OCI-LY1 (cell line): Measurements from ENCODE around the gene SIM2.

Experiments used
- H2AFZ ChIP-seq: fragments of 200-600 bp; sonication (generic), shearing (Covaris generic); 2 replicates; pipeline ENCODE4 v1.6.0; 2014; ENCODE audit warnings: antibody characterized with exemption, mild to moderate bottlenecking, low read length
- H3F3A ChIP-seq: fragments of 200-600 bp; sonication (generic), shearing (Covaris generic); 2 replicates; pipeline ENCODE4 v1.6.0; 2014; ENCODE audit warnings: mild to moderate bottlenecking, antibody characterized with exemption, low read length, moderate library complexity; ENCODE audit not compliant: insufficient read depth
- H3K27ac ChIP-seq: fragments of 200-600 bp; sonication (generic); 2 replicates; pipeline ENCODE4 v1.5.1; 2014; ENCODE audit warnings: low read length, mixed run types, mild to moderate bottlenecking, low read depth; ENCODE audit not compliant: poor library complexity, severe bottlenecking
- H3K27me3 ChIP-seq: fragments of 200-600 bp; sonication (generic); 2 replicates; pipeline ENCODE4 v1.6.0; 2014; ENCODE audit warnings: antibody characterized with exemption, mild to moderate bottlenecking, low read length, moderate library complexity; ENCODE audit not compliant: insufficient read depth
- H3K36me3 ChIP-seq: fragments of 200-600 bp; sonication (generic); 2 replicates; pipeline ENCODE4 v1.6.1; 2014; ENCODE audit warnings: mild to moderate bottlenecking, antibody characterized with exemption, low read length, moderate library complexity, mixed read lengths; ENCODE audit not compliant: insufficient read depth
- H3K4me1 ChIP-seq: fragments of 200-600 bp; sonication (generic); 2 replicates; pipeline ENCODE4 v1.5.1; 2014; ENCODE audit warnings: mild to moderate bottlenecking, low read length, moderate library complexity; ENCODE audit not compliant: insufficient read depth, severe bottlenecking
- H3K4me2 ChIP-seq: fragments of 200-600 bp; sonication (generic), shearing (Covaris generic); 2 replicates; pipeline ENCODE4 v1.6.1; 2014; ENCODE audit warnings: low read length
- H3K4me3 ChIP-seq: fragments of 200-600 bp; sonication (generic); 2 replicates; pipeline ENCODE4 v1.5.1; 2014; ENCODE audit warnings: low read length, low read depth, mild to moderate bottlenecking, mixed read lengths; ENCODE audit not compliant: poor library complexity, severe bottlenecking
- H3K79me2 ChIP-seq: fragments of 200-600 bp; shearing (Covaris generic); 2 replicates; pipeline ENCODE4 v1.6.1; 2016; ENCODE audit warnings: mixed run types, low read length, mixed read lengths; ENCODE audit not compliant: insufficient read depth
- H3K9ac ChIP-seq: fragments of 200-600 bp; sonication (generic), shearing (Covaris generic); 2 replicates; pipeline ENCODE4 v1.6.1; 2014; ENCODE audit warnings: mild to moderate bottlenecking, low read length, mixed read lengths
- H3K9me2 ChIP-seq: fragments of 200-600 bp; sonication (generic), shearing (Covaris generic); 2 replicates; pipeline ENCODE4 v1.6.1; 2014; ENCODE audit warnings: low read depth, mild to moderate bottlenecking, low read length, mixed read lengths
- H3K9me3 ChIP-seq: fragments of 200-600 bp; shearing (Covaris generic); 2 replicates; pipeline ENCODE4 v1.6.1; 2014; ENCODE audit warnings: low read length, mixed read lengths
- H4K20me1 ChIP-seq: fragments of 200-600 bp; sonication (generic), shearing (Covaris generic); 2 replicates; pipeline ENCODE4 v1.6.0; 2016; ENCODE audit warnings: mild to moderate bottlenecking, low read length; ENCODE audit not compliant: insufficient read depth
- CTCF ChIP-seq: fragments of 200-600 bp; sonication (generic), shearing (Covaris generic); IDR thresholded peaks from 2 replicates; pipeline ENCODE4 v1.5.1; 2017; ENCODE audit warnings: mild to moderate bottlenecking, antibody characterized with exemption, low read length, moderate library complexity, mixed read lengths
- EZH2 ChIP-seq: fragments of 200-600 bp; sonication (generic), shearing (Covaris generic); IDR thresholded peaks from 2 replicates; pipeline ENCODE4 v1.8.0; 2017; ENCODE audit warnings: borderline replicate concordance, mixed run types, mild to moderate bottlenecking, antibody characterized with exemption, low read length, moderate library complexity, mixed read lengths

SIM2 gene

GRCh38 chr21:36763305-36763704 is 64.4 kb downstream of the SIM2 start:
- Histone ChIP-seq H3K4me1 (no peaks in the 10 kb centered on the region), H3K4me3 (no peak overlapping the region), H3K79me2 (no peaks in the 10 kb centered on the region), H2AFZ (no peak overlapping the region), H3K4me2 (no peak overlapping the region), H3K27ac (no peak overlapping the region), H4K20me1 (no peaks in the 10 kb centered on the region), H3K36me3 (no peaks in the 10 kb centered on the region), H3K9me2 (no peaks in the 10 kb centered on the region), H3K9me3 (no peaks in the 10 kb centered on the region), H3F3A (no peaks in the 10 kb centered on the region), H3K9ac (no peak overlapping the region), H3K27me3 (no peaks in the 10 kb centered on the region)
- no peak for TF ChIP-seq CTCF
- TF ChIP-seq EZH2, result no peak

GRCh38 chr21:36765229-36765628 is 66.3 kb downstream of the SIM2 start:
- H3K9me3 ChIP-seq, result no peaks in the 10 kb centered on the region
- no peaks in the 10 kb centered on the region for H4K20me1 ChIP-seq
- H3K4me2 ChIP-seq, result no peak overlapping the region
- no peak overlapping the region for H3K4me3 ChIP-seq
- no peaks in the 10 kb centered on the region for H3K27me3 ChIP-seq
- H3K9me2 ChIP-seq, result no peaks in the 10 kb centered on the region
- H3K4me1 ChIP-seq, result no peaks in the 10 kb centered on the region
- H3K9ac ChIP-seq, result no peak overlapping the region
- H3K79me2 ChIP-seq, result no peaks in the 10 kb centered on the region
- TF ChIP-seq CTCF, result no peak
- no peak for TF ChIP-seq EZH2
- no peak overlapping the region for H3K27ac ChIP-seq
- H3K36me3 ChIP-seq, result no peaks in the 10 kb centered on the region
- no peaks in the 10 kb centered on the region for H3F3A ChIP-seq
- no peak overlapping the region for H2AFZ ChIP-seq

GRCh38 chr21:36766511-36766910 is 67.6 kb downstream of the SIM2 start:
- Histone ChIP-seq H3K79me2 (no peaks in the 10 kb centered on the region), H3K27me3 (no peaks in the 10 kb centered on the region), H3K36me3 (no peaks in the 10 kb centered on the region), H2AFZ (no peak overlapping the region), H3K27ac (no peak overlapping the region), H3K4me1 (no peaks in the 10 kb centered on the region), H3K9ac (no peak overlapping the region), H3K4me3 (no peak overlapping the region), H3K9me2 (no peaks in the 10 kb centered on the region), H3K9me3 (no peaks in the 10 kb centered on the region), H3K4me2 (no peak overlapping the region), H3F3A (no peaks in the 10 kb centered on the region), H4K20me1 (no peaks in the 10 kb centered on the region)
- TF ChIP-seq EZH2, result no peak
- no peak for TF ChIP-seq CTCF
